NCI-H1105 treated with DMSO at 0.1 percent for 48 hours (cell line): ENCODE measurements around the gene RPN2.
"Not testable (repeated sequence)": the region's sequence is repeated elsewhere in the genome, so short reads cannot be mapped to it uniquely, and the experiment has no call there.

Experiments used
- DNase-seq: peaks from one replicate; lab custom pipeline; 2025; lab: John Stamatoyannopoulos, UW

RPN2 gene

DNA sequence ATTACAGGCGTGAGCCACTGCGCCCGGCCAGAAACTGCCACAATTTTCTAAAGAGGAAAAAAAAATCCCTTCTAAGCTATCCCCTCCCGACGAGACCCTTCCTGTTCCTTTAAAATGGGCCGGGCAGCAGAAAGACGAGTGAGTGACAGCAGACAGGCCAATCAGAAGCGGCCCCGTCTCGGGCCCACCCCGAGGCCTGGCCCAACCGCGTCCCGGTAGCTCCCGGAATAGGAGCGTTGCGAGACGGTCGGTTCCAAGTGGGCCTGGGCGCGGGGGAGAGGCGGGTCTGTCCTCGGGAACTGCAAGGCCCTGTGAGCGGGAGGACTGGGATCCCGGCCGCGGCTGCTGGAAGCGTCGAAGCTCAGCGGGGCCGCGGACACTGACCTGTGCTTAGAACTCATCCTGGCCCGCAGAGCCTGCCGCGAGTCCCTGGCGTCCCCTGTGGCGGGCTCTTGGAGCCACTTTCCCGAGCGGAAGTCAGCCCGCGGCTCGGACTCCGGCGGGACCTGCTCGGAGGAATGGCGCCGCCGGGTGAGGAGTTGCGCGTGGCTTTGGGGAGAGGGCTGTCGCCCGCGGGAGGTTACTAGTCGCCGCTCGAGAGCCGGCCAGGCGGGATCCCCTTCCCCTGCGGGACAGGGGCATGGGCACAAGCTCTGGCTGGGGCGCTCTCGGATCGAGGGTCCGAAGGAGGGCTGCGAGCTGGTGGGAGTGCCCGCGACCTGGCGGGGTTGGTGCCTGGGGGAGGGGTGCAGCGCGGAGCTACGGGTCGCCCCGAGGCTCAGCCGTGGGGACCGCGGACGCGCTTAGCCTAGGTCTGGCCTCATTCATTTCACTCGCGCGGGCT lies at the start of gene RPN2, which contains the start of gene MROH8:
TSS of gene RPN2 (plus strand) at position 492 of the 844 bp plus-strand sequence. CDS start at position 519, 27 bp downstream.
TSS of gene MROH8 (minus strand) at position 710 of the 844 bp plus-strand sequence.
- DNase-seq: peak; percentile 98

DNA sequence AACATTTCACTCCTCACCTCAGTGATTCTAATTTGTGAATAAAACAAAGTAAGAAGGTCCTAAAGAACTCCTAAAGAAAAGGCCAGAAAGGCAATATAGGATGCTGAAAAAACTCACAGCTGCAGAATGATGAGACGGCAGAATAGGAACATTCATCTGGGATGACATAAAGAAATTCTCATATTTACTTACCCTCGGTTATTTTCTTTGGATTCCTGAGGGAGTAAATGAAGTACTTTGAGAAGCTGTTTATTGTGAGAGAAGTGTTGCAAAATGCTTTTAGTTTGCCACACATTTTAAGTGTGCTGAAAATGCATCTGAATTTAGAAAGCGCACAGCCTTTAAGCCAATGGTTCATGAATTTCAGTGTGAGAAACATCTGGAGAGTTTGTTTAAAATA lies 47.6 kb upstream of the RPN2 start:
- DNase-seq: no peak

DNA sequence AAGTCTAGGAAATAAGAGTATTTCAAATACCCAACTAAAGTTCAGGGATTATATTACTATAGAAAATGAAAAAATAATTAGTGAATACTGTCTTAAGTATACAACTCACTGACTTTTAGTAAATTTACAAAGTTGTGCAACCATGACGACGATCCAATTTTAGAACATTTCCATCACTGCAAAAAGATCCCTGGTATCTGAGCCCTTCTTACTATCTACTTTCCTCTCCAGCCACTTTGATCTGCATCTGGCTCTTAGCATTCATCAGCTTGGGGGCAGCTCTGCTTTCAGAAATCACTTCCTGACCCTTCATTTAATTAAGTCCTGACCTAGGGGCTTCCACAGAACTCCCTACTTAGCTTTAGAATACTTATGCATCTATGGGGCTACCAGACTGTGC lies 45.2 kb upstream of the RPN2 start:
- DNase-seq: no peak

DNA sequence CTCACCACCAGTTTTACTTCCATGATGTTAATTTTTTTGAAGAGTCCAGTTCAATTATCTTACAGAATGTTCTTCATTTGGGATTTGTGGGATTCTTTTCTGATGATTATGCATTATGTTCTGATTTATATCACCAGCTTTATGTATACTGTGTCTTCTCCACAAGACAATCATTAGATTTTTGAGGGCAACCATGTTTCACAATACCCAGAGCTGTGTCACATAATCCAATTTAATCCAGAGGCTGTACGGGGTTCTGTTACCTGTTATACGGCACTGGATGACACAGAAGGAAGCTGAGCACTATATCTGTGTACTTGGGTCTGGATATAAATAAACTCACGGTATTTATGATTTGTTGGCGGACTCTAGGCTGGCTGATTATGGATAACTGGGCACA lies 41.6 kb upstream of the RPN2 start:
- no peak for DNase-seq

DNA sequence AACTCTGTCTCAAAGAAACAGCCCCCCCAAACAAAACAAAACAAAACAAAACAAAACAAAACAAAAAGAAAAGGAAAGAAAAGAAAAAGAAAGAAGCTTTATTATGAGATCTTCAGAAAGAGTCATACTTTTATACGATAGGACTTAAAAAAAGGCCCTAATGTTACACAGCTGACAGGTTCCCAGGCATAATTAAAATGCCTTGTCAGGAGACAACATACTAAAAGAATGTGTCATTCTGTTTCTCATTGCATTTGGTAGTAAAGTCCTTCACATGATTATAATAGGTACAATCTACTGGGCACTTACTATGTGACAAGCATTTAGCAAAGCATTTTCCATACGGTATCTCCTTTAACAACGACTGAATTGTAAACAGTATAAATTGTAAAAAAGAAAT lies 36.4 kb upstream of the RPN2 start:
- no peak for DNase-seq

DNA sequence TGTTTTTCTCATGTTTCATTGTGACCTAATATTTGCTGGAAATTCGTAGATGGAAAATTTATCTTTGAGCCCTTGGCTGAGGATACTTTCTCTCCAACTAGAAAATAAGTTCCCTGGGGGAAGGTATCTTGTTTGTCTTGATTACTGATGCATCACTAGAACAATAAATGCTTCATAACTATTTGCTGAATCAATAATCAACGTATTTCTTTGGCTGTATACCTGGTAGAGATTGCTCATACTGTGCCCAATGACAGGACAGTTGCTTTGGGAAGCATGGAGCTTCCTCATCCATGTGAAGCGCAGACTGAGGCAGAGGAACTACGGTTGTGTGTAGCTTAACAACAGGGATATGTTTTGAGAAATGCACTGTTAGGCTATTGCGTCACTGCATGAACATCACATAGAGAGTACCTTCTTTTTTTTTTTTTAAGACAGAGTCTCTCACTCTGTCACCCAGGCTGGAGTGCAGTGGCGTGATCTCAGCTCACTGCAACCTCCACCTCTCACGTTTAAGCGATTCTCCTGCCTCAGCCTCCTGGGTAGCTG lies 34.2 kb upstream of the RPN2 start:
- no peak for DNase-seq

DNA sequence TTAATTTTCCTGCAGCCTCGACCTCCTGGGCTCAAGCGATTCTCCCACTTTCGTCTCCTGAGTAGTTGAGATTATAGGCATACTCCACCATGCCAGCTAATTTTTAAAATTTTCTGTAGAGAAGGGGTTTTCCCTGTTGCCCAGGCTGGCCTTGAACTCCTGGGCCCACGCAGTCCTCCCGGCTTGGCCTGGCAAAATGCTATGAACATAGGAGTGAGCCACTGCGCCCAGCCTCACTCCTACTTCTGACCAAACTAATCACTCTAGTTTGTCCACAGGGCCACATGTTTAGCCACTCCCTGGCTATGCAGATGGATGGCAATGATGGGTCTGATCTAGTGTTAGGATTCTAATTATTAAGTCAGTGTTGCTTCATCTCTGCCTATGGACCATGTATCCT lies 31.9 kb upstream of the RPN2 start:
- no peak for DNase-seq

DNA sequence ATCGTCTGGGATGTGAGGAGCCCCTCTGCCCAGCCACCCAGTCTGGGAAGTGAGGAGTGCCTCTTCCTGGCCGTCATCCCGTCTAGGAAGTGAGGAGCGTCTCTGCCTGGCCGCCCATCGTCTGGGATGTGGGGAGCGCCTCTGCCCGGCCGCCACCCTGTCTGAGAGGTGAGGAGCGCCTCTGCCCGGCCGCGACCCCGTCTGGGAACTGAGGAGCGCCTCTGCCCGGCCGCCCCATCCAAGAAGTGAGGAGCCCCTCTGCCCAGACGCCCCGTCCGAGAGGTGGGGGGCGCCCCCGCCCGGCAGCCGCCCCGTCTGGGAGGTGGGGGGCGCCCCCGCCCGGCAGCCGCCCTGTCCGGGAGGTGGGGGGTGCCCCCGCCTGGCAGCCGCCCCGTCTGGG lies 28.3 kb upstream of the RPN2 start:
- DNase-seq: not testable (repeated sequence)

DNA sequence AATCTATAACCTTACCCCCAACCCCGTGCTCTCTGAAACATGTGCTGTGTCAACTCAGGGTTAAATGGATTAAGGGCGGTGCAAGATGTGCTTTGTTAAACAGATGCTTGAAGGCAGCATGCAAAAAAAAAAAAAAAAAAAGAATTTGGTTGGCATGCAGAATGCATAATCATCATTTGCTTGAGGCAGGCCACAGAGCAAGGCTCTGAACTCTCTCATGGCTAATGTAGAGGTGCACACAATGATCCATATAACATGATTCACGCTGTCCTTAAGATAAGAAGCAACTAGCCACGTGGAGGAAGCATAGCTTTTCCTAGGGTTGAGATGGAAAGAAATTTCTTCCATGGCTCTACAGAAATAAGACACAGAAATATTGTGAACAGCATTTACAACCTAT lies 27.6 kb upstream of the RPN2 start:
- no peak for DNase-seq

DNA sequence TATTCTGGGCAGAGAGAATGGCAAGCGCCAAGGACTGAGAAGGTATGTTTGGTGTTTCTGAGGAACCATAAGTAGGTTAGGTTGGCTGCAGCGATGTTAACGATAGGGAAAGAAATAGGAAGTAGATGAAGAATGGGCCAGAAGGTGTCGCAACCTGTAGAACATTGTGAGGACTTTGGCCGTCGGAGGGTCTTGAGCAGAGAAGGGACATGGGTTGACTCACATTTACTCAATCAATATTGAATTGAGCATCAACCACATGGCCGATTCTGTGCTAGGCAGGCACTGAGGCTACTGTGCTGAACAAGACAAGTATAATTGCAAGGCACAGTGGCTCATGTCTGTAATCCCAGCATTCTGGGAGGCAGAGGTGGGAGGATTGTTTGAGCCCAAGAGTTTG lies 26.8 kb upstream of the RPN2 start:
- no peak for DNase-seq

DNA sequence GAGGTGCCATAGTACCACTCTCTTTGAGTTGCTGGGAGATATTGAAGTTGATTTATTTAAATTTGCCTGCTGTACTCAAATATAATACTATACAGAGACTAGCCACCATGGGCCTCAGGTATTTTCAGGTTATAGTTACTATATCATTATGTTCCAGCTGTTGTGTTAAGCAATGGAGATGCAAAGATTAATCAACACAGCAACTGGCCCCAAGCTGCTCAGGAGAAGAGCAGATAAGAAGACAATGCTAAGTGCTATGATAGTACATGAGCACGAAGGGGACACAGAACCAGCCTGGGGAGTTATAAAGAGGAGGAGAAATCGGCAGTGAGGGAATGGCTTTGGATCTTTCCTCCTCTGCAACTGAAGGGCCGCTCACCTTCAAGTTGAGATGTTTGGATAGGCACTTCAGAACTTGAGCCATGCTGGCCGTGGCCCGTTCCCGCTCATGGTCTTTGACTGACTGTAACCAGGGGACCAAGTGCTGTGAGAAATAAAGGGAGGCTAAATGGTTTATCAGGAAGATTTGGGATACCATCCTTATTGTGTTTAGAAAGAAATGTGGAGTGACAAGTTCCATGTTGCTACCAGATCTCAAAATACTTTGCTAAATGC lies 24.3 kb upstream of the RPN2 start:
- no peak for DNase-seq

DNA sequence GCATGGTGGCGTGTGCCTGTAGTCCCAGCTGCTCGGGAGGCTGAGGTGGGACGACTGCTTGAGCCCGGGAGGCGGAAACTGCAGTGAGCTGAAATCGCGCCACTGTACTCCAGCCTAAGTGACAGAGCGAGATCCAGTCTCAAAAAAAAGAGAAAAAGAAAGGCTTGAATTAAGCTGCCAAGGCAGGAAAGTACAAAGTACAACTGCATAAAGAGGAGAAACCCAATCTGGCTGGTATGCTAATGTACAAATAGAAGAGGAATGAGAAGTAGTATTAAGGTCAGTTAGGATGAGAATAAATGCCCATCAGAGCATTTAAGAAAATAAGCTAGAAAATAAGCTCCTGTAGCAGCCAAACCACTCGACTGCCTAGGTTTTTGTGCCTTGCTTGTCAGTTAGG lies 23.1 kb upstream of the RPN2 start:
- DNase-seq: no peak

DNA sequence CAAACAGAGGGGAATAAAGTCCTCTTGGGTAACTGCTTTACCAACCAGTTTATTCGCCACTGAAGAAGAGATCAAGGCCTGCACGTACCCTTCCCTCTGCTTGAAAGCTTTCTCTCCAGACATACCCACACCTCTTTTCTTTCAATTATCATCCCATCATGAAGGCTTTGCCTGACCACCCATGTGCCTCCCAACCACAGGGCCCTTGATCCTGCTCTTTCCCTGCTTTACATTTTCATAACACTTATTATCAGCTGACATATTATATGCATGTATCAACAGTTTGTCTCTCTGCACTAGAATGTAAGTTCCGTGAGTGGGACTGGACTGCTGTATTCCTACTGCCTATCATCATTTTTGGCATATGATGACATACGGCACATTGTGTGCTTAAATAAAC lies 20.9 kb upstream of the RPN2 start:
- no peak for DNase-seq

DNA sequence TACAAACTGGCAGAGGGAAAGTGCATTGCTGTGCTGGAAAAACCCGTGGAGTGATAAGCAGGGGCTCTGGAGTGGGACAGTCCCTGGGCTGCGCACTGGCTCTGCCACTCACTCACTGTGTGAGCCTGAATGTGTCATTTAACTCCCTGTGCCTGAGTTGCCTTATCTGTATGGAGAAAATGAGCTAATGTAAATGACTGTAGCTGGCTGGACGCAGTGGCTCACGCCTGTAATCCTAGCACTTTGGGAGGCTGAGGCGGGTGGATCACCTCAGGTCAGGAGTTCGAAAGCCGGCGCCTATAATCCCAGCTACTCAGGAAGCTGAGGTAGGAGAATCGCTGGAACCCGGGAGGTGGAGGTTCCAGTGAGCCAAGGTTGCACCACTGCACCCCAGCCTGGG lies 18.4 kb upstream of the RPN2 start:
- no peak for DNase-seq

DNA sequence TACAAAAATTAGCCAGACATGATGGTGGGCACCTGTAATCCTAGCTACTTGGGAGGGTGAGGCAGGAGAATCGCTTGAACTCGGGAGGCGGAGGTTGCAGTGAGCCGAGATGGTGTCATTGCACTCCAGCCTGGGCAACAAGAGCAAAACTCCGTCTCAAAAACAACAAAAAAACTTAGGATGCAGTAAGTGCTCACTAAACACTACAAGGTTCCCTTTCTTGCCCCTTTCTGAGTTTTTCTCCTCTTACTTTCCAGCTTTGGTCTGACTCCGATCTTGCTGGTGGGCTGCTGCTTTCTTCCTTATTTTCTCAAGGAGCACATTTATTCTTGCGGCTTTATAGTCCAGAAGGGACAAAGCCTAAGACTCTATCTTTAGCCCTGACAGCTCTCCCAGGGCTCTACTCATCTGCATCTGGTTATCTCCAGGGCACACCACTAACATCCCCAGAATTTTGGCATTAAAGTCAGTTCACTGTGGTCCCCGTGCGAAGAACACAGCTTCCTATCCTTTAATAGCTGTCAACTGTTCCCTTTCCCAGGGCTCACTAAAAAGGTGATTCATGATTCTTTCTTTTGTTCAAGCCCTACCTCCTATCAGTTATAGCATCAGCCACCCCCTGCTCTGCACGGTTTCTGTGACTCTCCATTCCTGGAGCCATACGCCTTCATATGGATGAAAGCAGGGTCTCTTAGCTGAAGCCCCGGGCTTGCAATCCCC lies 17.1 kb upstream of the RPN2 start:
- no peak for DNase-seq

DNA sequence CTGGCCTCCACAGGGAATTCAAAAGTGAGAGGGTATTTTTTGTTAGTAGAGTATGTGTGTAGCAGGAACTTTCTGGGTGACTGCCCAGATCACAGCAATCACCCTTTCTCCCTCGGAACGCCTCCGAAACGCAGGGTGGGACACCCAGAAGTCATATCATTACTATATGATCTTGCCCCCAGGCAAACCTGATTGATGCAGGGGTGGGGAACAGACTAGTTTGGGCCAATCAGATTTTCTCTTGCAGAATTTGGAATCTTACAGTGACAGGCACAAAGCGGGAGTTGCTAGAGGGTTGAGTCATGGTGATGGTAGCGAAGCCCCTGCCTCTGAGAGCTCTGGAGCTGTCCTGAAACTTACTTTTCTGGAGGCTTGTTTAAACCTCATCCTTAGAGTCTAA lies 16.5 kb upstream of the RPN2 start:
- no peak for DNase-seq

DNA sequence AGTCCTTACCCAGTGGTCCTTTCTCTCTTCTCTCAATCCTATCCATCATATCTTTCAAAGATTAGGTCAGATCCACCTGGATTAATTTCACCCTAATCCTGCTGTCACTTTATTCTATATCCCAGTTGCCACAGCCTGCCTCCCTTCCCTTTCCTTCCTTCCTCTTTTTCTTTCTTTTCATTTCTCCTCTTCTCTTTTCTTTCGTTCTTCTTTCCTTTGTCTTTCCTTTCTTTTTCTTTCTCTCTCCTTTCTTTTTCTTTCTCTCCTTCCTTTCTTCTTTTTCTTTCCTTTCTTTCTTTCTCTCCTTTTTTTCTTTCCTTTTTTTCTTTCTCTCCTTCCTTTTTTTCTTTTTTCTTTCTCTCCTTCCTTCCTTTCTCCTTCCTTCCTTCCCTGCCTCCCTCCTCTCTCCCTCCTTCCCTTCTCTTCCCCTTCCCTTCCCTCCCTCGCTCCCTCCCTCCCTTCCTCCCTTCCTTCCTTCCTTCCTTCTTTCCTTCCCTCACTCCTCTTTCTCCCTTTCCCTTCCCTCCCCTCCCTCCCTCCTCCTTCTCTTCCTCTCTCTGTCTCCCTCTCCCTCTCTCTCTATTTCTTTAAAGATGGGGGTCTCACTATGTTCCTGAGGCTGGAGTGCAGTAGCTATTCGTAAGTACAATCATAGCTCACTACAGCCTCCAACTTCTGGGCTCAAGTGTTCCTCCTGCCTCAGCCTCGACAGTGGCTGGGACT lies 15.1 kb upstream of the RPN2 start:
- DNase-seq: no peak

DNA sequence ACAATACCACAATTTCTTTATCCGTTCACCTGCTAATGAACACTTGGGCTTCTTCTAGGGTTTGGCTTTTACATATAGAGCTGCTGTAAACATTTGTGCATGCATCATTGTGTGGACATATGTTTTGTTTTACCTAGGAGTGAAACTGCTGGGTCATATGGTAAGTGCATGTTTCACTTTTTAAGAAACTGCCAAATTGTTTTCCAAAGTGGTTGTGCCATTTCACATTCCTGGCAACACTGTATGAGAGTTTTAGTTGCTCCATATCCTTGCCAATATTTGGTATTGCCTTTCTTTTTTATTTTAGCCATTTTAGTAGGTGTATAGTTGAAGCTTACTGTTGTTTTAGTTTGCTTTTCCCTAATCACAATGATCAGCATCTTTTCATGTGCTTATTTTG lies 14.1 kb upstream of the RPN2 start:
- no peak for DNase-seq

DNA sequence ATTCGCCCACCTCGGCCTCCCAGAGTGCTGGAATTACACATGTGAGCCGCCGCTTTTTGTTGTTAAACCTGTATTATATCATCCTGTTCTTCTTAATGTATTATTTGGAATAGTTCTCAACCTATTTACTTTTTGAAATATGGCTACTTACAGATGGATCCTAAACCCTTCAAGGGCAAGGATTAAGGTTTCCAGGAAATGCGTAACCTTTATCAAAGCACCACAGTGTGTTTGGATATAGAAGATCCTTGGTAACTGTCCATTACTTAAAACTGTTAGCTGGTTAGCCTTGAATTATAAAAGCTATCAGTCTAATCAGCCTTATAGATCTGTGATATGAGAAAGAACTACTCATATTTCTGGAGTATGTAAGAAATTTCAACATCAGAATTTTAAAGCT lies 12.3 kb upstream of the RPN2 start:
- DNase-seq: no peak

DNA sequence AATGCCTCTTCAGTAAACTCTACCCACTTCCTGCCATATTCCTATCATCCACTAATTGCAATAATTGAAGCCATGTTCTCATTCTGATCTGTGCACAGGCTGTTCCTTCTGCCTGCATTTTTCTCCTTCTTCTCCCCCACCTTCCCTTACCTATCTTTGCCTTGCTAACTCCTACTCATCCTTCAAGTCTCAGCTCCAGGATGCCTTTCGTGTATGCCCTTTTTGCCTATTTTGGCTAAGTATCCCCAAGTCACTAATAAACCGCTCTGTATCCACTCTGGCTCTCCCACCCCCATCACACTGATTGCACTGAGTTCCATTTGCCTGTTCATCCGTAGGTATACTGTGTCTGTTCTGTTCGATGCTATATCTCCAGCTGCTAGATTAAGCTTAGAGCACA lies 6.3 kb upstream of the RPN2 start:
- no peak for DNase-seq

DNA sequence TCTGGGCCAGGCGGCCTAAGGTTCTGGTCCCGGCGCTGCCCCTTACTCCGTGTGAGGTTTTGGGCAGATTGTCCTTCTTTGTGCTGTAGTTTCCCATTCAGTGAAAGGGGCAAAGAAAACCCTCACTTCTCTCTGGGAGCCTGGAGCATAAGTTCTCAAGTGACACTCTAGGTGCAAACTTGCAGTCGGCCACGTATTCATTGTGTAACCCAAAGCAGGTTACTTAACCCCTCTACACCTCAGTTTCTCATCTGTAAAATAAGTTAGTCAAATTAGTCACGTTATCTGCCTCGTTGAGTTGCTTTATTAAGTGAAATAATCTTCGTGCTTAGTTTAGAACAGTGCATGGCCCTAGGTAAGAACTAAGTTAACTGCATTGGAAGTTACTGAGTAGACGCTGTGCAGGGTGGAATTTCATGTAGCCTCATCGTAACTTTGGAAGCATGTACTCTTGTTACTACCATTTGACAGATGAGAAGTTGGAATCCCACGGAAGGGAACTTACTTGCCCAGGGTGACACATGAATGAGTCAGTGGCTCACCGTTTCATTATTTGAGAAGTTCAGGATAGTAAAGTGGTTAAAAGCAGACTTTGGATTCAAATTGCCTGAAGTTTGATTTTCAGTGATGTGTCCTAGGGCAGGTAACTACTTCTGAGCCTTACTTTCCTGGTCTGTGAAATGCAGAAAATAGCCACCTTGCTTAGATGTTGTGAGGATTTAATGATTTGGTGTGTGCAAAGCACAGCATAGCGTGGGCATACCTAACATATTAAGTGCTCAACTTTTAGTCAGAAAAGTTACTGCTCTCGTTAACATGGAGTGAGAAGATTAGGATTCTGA lies 774 bp downstream of the RPN2 start:
- no peak for DNase-seq
